ENCODE measurements around the gene GJA9.

Gene GJA9

DNA sequence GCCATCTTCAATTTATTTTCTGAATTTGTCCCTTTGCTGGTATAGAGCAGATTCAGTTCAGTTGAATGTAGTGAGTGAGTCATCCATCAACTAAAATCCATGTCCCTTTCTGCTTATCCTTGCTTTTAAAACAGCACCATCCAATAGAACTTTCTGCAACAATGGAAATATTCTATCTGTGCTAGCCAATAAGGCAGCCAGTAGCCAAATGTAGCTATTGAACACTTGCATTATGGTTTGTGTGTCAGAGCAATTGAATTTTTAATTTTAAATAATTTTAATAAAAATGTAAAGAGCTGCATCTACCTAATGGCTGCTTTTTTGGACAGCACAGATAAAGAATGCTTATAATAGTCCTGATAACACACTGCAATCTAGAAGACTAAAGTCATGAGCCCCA lies at the start of gene GJA9:
Gene GJA9, minus strand, starts transcription at position 101 of the 400 bp plus-strand sequence. CDS start 5,489 bp downstream, outside the sequence.
- H3K36me3 ChIP-seq (ENCODE audit: control insufficient read depth, insufficient read depth, low read length), result no peaks in the 10 kb centered on the region
- TF ChIP-seq, protein P1, sequence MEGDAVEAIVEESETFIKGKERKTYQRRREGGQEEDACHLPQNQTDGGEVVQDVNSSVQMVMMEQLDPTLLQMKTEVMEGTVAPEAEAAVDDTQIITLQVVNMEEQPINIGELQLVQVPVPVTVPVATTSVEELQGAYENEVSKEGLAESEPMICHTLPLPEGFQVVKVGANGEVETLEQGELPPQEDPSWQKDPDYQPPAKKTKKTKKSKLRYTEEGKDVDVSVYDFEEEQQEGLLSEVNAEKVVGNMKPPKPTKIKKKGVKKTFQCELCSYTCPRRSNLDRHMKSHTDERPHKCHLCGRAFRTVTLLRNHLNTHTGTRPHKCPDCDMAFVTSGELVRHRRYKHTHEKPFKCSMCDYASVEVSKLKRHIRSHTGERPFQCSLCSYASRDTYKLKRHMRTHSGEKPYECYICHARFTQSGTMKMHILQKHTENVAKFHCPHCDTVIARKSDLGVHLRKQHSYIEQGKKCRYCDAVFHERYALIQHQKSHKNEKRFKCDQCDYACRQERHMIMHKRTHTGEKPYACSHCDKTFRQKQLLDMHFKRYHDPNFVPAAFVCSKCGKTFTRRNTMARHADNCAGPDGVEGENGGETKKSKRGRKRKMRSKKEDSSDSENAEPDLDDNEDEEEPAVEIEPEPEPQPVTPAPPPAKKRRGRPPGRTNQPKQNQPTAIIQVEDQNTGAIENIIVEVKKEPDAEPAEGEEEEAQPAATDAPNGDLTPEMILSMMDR (IDR thresholded peaks at IDR 0.05; ENCODE audit: insufficient read depth, low read length, poor library complexity, severe bottlenecking), result no peak
- DNase-seq (ENCODE audit: extremely low read depth, insufficient read length), result no peak
- H3K27me3 ChIP-seq (replicated peaks; ENCODE audit: control insufficient read depth, insufficient read depth, low read length), result no peaks in the 10 kb centered on the region
- no peak within 1 kb of the TSS for H3K4me3 ChIP-seq (replicated peaks; ENCODE audit: low read depth, low read length)

DNA sequence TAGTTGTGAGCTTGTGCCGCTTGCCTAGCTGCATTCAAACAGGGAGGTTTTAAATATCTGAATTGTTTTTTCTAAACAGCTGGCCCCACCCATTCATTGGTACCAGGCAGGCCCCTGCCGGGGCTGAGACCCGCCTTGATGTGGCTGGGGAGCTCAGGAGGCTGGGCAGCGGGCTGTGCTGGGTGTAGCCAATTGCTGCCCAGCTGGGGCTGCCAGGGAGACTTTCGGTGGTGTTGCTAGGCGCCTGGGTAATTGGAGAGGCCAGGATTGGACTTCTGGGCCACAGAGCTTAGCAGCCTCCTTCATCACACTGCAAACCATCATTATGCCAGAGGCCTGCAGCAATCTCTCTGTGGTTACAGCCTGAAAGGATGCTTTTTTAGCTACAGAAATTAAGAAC lies 48.1 kb upstream of the GJA9 start:
- Histone ChIP-seq H3K4me3 (replicated peaks; ENCODE audit: low read depth, low read length) (no peak overlapping the region), H3K27me3 (replicated peaks; ENCODE audit: control insufficient read depth, insufficient read depth, low read length) (no peaks in the 10 kb centered on the region), H3K36me3 (ENCODE audit: control insufficient read depth, insufficient read depth, low read length) (no peaks in the 10 kb centered on the region)
- no peak for DNase-seq (ENCODE audit: extremely low read depth, insufficient read length)
- TF ChIP-seq, protein P1 (IDR thresholded peaks at IDR 0.05; ENCODE audit: insufficient read depth, low read length, poor library complexity, severe bottlenecking), result no peak

DNA sequence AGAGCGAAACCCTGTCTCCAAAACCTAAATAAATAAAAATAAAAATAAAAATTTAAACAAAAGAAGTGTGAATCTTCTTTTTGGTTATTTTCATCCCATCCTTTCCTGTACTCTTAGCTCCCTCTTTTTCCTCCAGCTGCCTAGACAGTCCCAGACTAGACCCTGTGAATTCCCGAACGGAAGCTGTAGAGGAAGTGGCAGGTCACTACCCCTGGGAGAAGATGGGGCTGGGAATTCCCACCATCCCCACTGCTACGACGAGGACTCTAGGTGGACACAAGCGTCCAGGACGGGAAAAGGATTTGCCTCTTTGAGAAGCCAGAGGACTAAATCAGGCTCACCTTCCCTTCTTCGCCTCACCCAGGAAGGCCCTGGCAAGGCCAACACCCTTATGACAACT lies 47.7 kb upstream of the GJA9 start:
- Histone ChIP-seq H3K36me3 (ENCODE audit: control insufficient read depth, insufficient read depth, low read length) (no peaks in the 10 kb centered on the region), H3K27me3 (replicated peaks; ENCODE audit: control insufficient read depth, insufficient read depth, low read length) (no peaks in the 10 kb centered on the region), H3K4me3 (replicated peaks; ENCODE audit: low read depth, low read length) (no peak overlapping the region)
- TF ChIP-seq, protein P1 (IDR thresholded peaks at IDR 0.05; ENCODE audit: insufficient read depth, low read length, poor library complexity, severe bottlenecking), result no peak
- no peak for DNase-seq (ENCODE audit: extremely low read depth, insufficient read length)

DNA sequence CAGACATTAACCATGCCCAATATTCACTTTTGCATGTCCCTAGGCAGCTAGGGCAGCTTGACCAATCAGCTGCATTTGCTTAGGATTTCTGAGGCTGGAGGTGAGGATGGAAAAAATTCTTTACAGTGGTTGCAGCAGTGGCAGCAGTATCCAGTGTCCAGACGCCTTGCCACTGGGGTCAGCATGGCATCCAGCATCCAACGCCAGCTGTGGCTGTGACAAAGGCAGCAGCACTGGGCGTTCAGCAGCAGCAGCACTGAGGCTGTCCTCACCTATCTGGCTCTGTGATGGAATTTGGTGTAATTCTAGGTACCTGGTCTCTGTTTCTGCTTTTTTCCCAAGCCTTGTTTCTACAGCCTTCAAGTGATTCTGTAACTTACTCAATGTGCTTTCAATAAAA lies 44.7 kb upstream of the GJA9 start:
- H3K27me3 ChIP-seq (replicated peaks; ENCODE audit: control insufficient read depth, insufficient read depth, low read length), result no peaks in the 10 kb centered on the region
- H3K36me3 ChIP-seq (ENCODE audit: control insufficient read depth, insufficient read depth, low read length), result no peaks in the 10 kb centered on the region
- H3K4me3 ChIP-seq (replicated peaks; ENCODE audit: low read depth, low read length), result no peak overlapping the region
- TF ChIP-seq, protein P1 (IDR thresholded peaks at IDR 0.05; ENCODE audit: insufficient read depth, low read length, poor library complexity, severe bottlenecking), result no peak
- no peak for DNase-seq (ENCODE audit: extremely low read depth, insufficient read length)

DNA sequence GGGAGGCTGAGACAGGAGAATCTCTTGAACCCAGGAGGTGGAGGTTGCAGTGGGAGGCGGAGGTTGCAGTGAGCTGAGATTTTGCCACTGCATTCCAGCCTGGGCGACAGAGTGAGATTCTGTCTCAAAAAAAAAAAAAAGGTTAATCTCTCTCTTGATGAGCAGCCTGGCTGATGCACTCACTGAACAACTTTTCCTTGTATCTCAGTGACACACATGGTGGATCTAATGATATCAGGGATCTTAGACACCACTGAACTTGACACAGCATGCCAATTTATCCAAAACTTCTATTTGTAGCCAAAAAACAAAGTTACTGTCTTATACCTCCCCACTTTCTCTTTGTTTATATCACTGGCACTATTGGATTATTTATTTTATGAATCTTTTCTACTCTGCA lies 44.0 kb upstream of the GJA9 start:
- TF ChIP-seq, protein P1 (IDR thresholded peaks at IDR 0.05; ENCODE audit: insufficient read depth, low read length, poor library complexity, severe bottlenecking), result no peak

DNA sequence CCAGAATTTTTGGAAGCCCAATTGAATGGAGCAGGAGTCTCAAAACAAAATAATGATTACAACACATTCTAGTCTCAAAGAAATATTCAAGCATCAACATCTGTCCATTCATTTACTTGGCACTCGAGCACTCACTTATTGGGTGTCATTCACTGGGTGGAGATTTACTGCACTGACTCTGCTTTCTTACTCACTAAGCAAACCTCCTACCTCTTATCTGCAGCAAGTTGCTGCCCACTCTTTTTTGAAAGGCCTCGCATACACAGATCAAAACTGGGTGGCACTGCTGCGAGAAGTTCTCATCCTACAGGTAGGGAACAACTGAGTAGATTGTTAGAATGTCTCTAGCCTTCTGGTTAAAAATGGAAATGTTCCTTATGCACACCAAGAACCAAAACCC lies 42.2 kb upstream of the GJA9 start:
- TF ChIP-seq, protein P1 (IDR thresholded peaks at IDR 0.05; ENCODE audit: insufficient read depth, low read length, poor library complexity, severe bottlenecking), result no peak
- DNase-seq (ENCODE audit: extremely low read depth, insufficient read length), result no peak
- H3K4me3 ChIP-seq (replicated peaks; ENCODE audit: low read depth, low read length), result no peak overlapping the region
- H3K36me3 ChIP-seq (ENCODE audit: control insufficient read depth, insufficient read depth, low read length), result no peaks in the 10 kb centered on the region
- H3K27me3 ChIP-seq (replicated peaks; ENCODE audit: control insufficient read depth, insufficient read depth, low read length), result no peaks in the 10 kb centered on the region

More for the DNA sequence above, 44.0 kb upstream of the GJA9 start:
- no peaks in the 10 kb centered on the region for H3K36me3 ChIP-seq (ENCODE audit: control insufficient read depth, insufficient read depth, low read length)
- H3K27me3 ChIP-seq (replicated peaks; ENCODE audit: control insufficient read depth, insufficient read depth, low read length), result no peaks in the 10 kb centered on the region
- DNase-seq (ENCODE audit: extremely low read depth, insufficient read length), result no peak
- H3K4me3 ChIP-seq (replicated peaks; ENCODE audit: low read depth, low read length), result no peak overlapping the region

All from GM06990 (cell line).